ENCODE measurements around the gene KRTAP5-7. TPM values are rescaled to one million over a fixed set of nuclear protein-coding genes. Genes with fewer than 3 reads are reported as not detected.
"Not testable (repeated sequence)": the region's sequence is repeated elsewhere in the genome, so short reads cannot be mapped to it uniquely, and the experiment has no call there.

Gene KRTAP5-7
- total RNA-seq, 1 donor from 2014 or later: 5.8 TPM

GRCh38 chr11:71532036-71532610 is 5.1 kb downstream of the KRTAP5-7 start:
- no peak for DNase-seq (ENCODE audit: low spot score)

DNA sequence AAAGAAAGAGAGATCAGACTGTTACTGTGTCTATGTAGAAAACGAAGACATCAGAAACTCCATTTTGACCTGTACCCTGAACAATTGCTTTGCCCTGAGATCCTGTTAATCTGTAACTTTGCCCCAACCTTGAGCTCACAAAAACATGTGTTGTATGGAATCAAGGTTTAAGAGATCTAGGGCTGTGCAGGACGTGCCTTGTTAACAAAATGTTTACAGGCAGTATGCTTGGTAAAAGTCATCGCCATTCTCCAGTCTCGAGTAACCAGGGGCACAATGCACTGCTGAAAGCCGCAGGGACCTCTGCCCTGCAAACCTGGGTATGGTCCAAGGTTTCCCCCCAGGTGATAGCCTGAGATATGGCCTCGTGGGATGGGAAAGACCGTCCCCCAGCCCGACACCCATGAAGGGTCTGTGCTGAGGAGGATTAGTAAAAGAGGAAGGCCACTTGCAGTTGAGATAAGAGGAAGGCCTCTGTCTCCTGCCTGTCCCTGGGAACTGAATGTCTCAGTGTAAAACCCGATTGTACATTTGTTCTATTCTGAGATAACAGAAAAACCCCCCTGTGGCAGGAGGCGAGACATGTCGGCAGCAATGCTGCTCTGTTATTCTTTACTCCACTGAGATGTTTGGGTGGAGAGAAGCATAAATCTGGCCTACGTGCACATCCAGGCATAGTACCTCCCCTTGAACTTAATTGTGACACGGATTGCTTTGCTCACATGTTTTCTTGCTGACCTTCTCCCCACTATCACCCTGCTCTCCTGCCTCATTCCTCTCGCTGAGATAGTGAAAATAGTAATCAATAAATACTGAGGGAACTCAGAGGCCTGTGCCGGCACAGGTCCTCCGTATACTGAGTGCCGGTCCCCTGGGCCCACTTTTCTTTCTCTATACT is 7.9 kb downstream of the KRTAP5-7 start:
- not testable (repeated sequence) for DNase-seq (ENCODE audit: low spot score)

DNA sequence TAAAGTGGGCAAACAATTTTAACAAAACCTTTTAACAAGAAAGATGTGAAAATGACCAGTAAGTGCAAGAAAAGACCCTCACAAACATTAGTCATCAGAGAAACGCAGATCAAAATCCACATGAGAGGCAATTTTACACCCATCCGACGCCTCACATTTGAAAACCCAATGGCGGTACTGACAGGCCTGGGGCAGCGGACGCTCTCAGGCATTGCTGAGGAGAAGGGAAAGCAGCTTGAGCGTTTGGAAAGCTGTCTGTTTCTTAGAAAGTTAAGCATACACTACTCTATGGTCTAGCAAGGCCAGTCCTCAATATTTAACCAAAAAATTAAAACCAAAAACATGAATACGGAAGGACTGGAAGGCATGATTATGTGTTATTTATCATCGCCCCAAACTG is 8.8 kb downstream of the KRTAP5-7 start:
- DNase-seq (ENCODE audit: low spot score): no peak

GRCh38 chr11:71537537-71537936 is 10.5 kb downstream of the KRTAP5-7 start:
- no peak for DNase-seq (ENCODE audit: low spot score)

DNA sequence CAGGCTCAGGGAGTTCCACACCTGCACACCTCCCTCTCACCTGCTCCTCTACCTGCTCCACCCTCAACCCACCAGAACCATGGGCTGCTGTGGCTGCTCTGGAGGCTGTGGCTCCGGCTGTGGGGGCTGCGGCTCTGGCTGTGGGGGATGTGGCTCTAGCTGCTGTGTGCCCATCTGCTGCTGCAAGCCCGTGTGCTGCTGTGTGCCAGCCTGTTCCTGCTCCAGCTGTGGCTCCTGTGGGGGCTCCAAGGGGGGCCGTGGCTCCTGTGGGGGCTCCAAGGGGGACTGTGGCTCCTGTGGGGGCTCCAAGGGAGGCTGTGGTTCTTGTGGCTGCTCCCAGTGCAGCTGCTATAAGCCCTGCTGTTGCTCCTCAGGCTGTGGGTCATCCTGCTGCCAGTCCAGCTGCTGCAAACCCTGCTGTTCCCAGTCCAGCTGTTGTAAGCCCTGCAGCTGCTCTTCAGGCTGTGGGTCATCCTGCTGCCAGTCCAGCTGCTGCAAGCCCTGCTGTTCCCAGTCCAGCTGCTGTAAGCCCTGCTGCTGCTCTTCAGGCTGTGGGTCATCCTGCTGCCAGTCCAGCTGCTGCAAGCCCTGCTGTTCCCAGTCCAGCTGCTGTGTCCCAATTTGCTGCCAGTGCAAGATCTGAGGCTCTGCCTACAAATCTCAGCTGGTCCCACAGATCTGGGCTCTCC is 11.1 kb downstream of the KRTAP5-7 start, which contains the start of gene KRTAP5-8:
TSS of gene KRTAP5-8 (plus strand) at position 49 of the 689 bp plus-strand sequence. CDS start at position 80, 31 bp downstream.
- not testable (repeated sequence) for DNase-seq (ENCODE audit: low spot score)

DNA sequence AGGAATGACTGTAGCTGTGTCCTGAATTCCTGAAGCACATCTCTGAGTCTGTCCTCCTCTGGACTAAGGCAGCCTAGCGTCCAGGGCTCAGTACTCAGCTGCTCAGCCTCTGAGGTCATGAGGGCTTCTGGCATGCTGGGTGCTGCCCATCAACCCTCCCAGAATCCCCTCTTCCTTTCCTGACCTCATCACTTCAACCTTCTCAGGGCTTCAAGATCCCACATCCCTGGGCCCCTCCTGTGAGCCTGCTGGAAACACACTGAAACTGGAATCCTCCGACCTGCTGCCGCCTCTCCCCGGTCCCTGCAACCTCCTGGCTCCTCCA is 11.6 kb downstream of the KRTAP5-7 start:
- no peak for DNase-seq (ENCODE audit: low spot score)

DNA sequence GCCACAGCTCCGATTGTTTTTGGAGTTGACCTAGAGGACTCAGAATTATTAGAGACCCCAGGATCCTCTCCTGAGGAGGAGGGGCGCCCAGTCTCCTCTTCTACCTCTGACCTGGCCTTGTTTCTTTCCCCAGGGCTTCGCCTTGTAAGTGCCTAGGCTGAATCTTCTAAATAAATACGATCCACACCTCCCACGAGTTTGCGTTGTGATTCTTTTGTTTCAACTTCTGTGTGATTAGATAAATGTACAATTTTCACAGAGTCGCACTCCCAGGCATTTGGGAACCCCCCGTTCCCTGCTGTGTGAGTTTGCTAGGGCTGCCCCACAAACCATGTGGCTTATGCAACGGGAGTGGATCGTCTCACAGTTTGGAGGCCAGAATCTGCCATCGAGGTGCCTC is 11.9 kb downstream of the KRTAP5-7 start:
- no peak for DNase-seq (ENCODE audit: low spot score)

GRCh38 chr11:71539971-71540370 is 12.9 kb downstream of the KRTAP5-7 start:
- not testable (repeated sequence) for DNase-seq (ENCODE audit: low spot score)

GRCh38 chr11:71540521-71541304 is 13.6 kb downstream of the KRTAP5-7 start:
- not testable (repeated sequence) for DNase-seq (ENCODE audit: low spot score)

GRCh38 chr11:71542382-71542781 is 15.3 kb downstream of the KRTAP5-7 start:
- no peak for DNase-seq (ENCODE audit: low spot score)

- DNase-seq (ENCODE audit: low spot score): no peak
Measured at GRCh38 chr11:71542879-71543777, 16.1 kb downstream of the KRTAP5-7 start.

DNA sequence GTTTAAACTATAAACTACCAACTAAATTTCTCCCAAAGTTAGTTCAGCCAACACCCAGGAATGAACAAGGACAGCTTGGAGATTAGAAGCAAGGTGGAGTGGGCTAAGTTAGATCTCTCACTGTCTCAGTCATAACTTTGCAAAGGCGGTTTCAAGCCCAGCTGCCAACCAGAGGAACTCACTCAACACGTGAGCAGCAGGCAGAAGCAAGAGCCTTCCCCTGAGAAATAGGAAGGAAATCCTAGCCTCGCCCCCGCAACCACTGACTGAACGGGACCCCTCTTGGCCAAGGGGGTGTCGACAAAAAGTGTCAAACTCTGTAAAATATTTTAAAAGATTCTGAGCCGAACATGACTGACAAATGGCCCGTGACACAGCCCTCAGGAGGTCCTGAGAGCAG is 16.8 kb downstream of the KRTAP5-7 start:
- no peak for DNase-seq (ENCODE audit: low spot score)

DNA sequence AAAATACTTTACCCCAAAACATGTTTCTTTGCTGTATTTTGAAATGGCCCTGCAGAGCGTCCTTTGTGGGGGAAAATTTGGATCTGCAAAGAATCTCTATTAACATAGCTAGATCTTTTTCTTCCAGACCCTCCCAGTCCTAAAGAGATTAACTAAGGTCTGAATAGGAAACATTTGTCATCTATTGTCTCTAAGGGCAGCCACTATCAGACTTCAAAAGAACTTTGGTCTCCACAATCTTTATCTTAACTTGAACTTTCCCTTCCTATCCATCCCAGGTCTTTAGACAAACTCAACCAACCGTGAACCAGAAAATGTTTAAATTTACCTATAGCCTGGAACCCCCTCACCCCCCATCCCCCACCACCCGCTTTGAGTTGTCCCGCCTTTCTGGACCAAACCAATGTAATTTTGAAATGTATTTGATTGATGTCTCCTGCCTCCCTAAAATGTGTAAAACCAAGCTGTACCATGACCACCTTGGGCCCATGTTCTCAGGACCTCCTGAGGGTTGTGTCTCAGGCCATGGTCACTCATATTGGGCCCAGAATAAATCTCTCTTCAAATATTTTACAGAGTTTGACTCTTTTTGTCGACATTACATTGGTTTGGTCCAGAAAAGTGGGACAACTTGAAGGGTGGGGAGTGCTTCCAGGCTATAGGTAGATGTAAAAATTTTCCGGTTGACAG is 17.6 kb downstream of the KRTAP5-7 start:
- no peak for DNase-seq (ENCODE audit: low spot score)

- DNase-seq (ENCODE audit: low spot score): no peak
Measured at GRCh38 chr11:71545405-71545966, 18.4 kb downstream of the KRTAP5-7 start.

DNA sequence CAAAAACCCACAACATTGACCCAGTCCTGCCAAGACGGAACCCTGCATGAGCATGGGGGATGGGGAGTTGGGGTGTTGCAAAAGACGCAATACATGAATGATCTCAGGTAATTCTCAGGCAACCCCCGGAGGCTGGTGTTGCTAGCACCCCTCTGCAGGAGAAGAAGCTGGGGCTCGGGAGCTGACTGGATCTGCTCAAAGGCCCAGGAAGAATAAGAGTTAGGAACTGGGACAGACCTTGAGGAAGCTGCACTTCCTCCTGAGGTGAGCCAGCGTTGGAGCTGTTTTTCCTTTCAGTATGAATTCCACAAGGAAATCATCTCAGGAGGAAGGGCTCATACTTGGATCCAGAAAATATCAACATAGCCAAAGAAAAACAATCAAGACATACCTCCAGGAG is 21.1 kb downstream of the KRTAP5-7 start, which contains the start of gene KRTAP5-9:
TSS of gene KRTAP5-9 (plus strand) at position 301 of the 400 bp plus-strand sequence. CDS start 238 bp downstream, outside the sequence.
- DNase-seq (ENCODE audit: low spot score): no peak

- DNase-seq (ENCODE audit: low spot score): no peak
Measured at GRCh38 chr11:71548716-71549151, 21.7 kb downstream of the KRTAP5-7 start.

DNA sequence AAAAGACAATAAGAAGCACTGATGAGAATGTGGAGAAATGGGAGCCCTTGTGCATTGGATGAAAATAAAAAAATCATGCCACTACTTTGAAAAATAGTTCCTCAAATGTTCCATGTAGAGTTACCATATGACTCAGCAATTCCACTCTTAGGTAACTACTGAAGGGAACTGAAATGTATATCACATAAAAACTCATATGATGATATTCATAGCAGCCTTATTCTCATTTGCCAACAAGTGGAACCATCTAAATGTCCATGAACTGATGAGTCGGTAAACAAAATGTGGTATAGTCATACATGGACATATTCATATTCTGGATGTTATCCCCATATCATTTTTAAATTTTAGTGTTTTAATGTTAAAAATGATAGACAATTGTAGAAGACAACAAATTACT is 24.6 kb downstream of the KRTAP5-7 start:
- DNase-seq (ENCODE audit: low spot score): no peak

DNA sequence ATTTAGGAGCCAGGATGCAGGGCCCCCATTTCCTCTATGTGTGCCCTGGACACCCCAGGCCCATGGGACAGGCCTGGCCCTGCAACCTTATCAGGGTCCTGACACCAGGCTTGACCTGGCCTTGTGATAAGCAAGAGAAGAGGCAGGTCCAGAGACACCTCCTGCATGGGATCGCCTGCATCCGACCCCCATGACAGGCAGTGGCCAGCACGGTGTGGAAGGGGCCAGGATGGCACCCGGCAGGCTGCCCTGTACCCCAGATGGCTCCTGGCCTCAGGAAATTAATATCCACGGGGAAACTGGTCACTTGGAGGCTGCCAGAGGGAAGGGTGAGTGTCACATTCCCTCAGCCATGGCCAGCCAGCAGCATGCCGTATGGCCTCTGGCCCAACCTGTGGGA is 27.9 kb downstream of the KRTAP5-7 start:
- DNase-seq (ENCODE audit: low spot score): no peak

DNA sequence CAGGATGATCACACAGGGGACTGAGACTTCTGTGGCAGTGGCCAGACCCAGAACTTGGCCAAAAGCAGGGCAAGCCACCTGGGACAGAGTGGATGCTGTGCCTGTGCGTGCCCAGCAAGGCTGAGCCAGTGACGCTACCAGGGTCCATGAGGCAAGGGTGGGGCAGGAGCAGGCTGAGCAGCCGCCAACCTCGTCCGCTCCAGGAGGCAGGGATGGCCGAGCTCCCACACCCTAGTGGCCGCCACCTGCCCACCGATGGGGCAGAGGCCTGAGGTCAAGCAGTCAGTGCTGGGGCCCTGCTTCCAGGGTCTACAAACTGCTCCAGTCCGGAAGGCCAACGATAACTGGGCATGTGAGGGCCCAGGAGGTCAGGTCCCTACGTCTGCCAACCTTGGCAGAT is 28.4 kb downstream of the KRTAP5-7 start:
- DNase-seq (ENCODE audit: low spot score): no peak

GRCh38 chr11:71556018-71556417 is 29.0 kb downstream of the KRTAP5-7 start:
- no peak for DNase-seq (ENCODE audit: low spot score)
